Right lobe of liver (tissue), 6 donors: ENCODE data around the gene HYLS1. TPM values are rescaled to one million over a fixed set of nuclear protein-coding genes. Genes with fewer than 3 reads are reported as not detected.

Experiments
- ATAC-seq, 4 donors: fragments of 200-7000 bp; cut with Tn5 transposase; one replicate each; pipeline ENCODE4 v1.9.1; 2020; ENCODE audit warnings: mild to moderate bottlenecking in 4 of 4, moderate library complexity in 4 of 4
- DNase-seq, 3 donors: peaks; one replicate each; pipeline ENCODE4 v3.0.0-alpha.2; 2020
- H3K27ac ChIP-seq, 3 donors: fragments of 200-600 bp; one replicate each; pipeline ENCODE4 v1.8.0; 2022
- H3K27me3 ChIP-seq, 2 donors: fragments of 200-600 bp; one replicate each; pipeline ENCODE4 v1.8.0; 2022
- H3K36me3 ChIP-seq, 4 donors: fragments of 200-600 bp; sonication (generic) in 1 of 4; one replicate each; pipeline versions ENCODE4 v1.5.1 to v1.8.0; 2017 to 2022; ENCODE audit warnings: control low read depth in 1 of 4
- H3K4me1 ChIP-seq, 4 donors: fragments of 200-600 bp; sonication (generic) in 1 of 4; one replicate each; pipeline versions ENCODE4 v1.5.1 to v1.8.0; 2017 to 2022; ENCODE audit warnings: control low read depth in 1 of 4
- H3K4me3 ChIP-seq, 3 donors: fragments of 200-600 bp; one replicate each; pipeline ENCODE4 v1.8.0; 2022
- H3K9me3 ChIP-seq, 4 donors: fragments of 200-600 bp; sonication (generic) in 1 of 4; one replicate each; pipeline versions ENCODE4 v1.5.1 to v1.8.0; 2017 to 2022; ENCODE audit warnings: control low read depth in 1 of 4
- POLR2A ChIP-seq: fragments of 450-650 bp; IDR thresholded peaks from one replicate; pipeline ENCODE4 v1.6.1; 2017; ENCODE audit warnings: antibody characterized with exemption, mild to moderate bottlenecking
- WGBS: methylation state at CpG from one replicate; pipeline ENCODE4 v1.1.6; 2018; ENCODE audit warnings: low coverage, low lambda C conversion rate; ENCODE audit not compliant: insufficient coverage; ENCODE audit errors: missing lambda C conversion rate; 5-methylcytosine and 5-hydroxymethylcytosine counted together
- intact Hi-C, 2 donors: fragments of 100-400 bp; cut with DNase I; formaldehyde crosslinking; loops; one replicate each; pipeline versions ENCODE4 v1.11.2 to v1.14.1; 2022
- total RNA-seq, 6 experiments: library from RNA; depleted of rRNA in 2 of 6; stranded (reverse); fragments of >200 nt in 2 of 6; fragmentation: NEBNext Ultra II Directional in 3 of 6; extraction: Animal tissue kit (Norgen Biotek cat#: 25700) in 3 of 6; gene quantifications; one replicate each; pipeline versions ENCODE4 v1.1.0 to v1.2.4, GENCODE V29; 2016 to 2023
- TF ChIP-seq, protein P1 (sequence below), 4 donors: fragments of 200-600 bp in 3 of 4; fragments of 450-650 bp in 1 of 4; IDR thresholded peaks; one replicate each; pipeline versions ENCODE4 v1.5.1 to v1.8.0; 2016 to 2022; ENCODE audit warnings: antibody characterized with exemption in 4 of 4, mild to moderate bottlenecking in 2 of 4
- donor health status: DM: no; HTN: yes; CAD: no.
- donor health status: DM: no; HTN: no; CAD: no.
- donor health status: DM: no; HTN: no; CAD: no.
- donor health status: DM: no; HTN: yes; CAD: no.
- donor health status: DM: no; HTN: yes; CAD: no.

HYLS1 gene
- total RNA-seq, 6 experiments from 2014 or later: 1.7 to 3.5 (median 3.2) TPM

GRCh38 chr11:125874556-125875124 is 12.8 kb upstream of the HYLS1 start:
- intact Hi-C loops: no loop called here
- Histone ChIP-seq H3K4me1 (no peaks in the 10 kb centered on the region), H3K27me3 (no peaks in the 10 kb centered on the region), H3K4me3 (no peak overlapping the region), H3K27ac (no peak overlapping the region), H3K36me3 (no peaks in the 10 kb centered on the region), H3K9me3 (no peaks in the 10 kb centered on the region)
- 11% methylated on average over 8 of the region's 8 CpGs for WGBS
- peak; percentile 94 to 98 (median 96) for ATAC-seq
- DNase-seq: peak in 1 of 3 donors; percentile 59
- TF ChIP-seq, protein P1, sequence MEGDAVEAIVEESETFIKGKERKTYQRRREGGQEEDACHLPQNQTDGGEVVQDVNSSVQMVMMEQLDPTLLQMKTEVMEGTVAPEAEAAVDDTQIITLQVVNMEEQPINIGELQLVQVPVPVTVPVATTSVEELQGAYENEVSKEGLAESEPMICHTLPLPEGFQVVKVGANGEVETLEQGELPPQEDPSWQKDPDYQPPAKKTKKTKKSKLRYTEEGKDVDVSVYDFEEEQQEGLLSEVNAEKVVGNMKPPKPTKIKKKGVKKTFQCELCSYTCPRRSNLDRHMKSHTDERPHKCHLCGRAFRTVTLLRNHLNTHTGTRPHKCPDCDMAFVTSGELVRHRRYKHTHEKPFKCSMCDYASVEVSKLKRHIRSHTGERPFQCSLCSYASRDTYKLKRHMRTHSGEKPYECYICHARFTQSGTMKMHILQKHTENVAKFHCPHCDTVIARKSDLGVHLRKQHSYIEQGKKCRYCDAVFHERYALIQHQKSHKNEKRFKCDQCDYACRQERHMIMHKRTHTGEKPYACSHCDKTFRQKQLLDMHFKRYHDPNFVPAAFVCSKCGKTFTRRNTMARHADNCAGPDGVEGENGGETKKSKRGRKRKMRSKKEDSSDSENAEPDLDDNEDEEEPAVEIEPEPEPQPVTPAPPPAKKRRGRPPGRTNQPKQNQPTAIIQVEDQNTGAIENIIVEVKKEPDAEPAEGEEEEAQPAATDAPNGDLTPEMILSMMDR (IDR thresholded peaks at IDR 0.05): peak; percentile 67 to 81 (median 76)
- TF ChIP-seq POLR2A: no peak

DNA sequence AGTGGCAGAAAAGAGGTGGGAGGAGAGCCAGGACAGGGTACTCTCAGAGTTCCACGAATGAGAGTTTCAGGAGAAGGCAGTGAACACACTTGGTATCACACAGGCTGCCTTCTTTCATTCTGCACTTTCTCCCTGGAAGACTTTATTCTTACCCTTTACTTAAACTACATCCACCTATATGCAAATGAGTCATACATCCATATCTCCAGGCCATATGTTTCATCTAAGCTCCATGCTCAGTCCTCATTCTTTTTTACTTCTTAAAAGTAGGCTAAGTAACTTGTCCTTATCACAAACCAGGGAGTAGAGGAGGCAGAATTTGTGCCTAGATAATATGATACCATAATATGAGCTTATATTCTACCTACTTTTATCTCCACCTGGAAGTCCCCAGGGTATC is 6.2 kb upstream of the HYLS1 start:
- H3K27ac ChIP-seq: no peak overlapping the region
- no peaks in the 10 kb centered on the region for H3K9me3 ChIP-seq
- no peaks in the 10 kb centered on the region for H3K4me1 ChIP-seq
- H3K36me3 ChIP-seq: no peaks in the 10 kb centered on the region
- 38% methylated on average over 1 of the region's 1 CpG for WGBS
- no peaks in the 10 kb centered on the region for H3K27me3 ChIP-seq
- DNase-seq (no peak), ATAC-seq (no peak)
- TF ChIP-seq POLR2A: no peak
- TF ChIP-seq, protein P1 (IDR thresholded peaks at IDR 0.05): no peak
- H3K4me3 ChIP-seq: no peak overlapping the region
- intact Hi-C loops: no loop called here

DNA sequence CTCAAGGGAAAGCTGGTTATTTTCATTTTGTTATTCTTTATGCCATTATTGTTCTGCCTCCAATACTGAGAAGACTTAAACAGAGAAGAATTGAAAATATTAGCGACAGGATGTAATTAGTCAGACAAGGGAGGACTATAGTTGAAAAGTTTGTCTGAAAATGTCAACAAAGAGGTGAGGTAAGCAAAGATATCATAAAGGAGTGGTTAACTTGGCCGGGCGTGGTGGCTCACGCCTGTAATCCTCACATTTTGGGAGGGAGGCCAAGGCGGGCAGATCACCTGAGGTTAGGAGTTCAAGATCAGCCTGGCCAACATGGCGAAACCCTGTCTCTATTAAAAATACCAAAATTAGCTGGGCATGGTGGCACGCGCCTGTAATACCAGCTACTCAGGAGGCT is 4.1 kb upstream of the HYLS1 start:
- TF ChIP-seq, protein P1 (IDR thresholded peaks at IDR 0.05): no peak
- no peak for TF ChIP-seq POLR2A
- intact Hi-C loops: no loop called here

DNA sequence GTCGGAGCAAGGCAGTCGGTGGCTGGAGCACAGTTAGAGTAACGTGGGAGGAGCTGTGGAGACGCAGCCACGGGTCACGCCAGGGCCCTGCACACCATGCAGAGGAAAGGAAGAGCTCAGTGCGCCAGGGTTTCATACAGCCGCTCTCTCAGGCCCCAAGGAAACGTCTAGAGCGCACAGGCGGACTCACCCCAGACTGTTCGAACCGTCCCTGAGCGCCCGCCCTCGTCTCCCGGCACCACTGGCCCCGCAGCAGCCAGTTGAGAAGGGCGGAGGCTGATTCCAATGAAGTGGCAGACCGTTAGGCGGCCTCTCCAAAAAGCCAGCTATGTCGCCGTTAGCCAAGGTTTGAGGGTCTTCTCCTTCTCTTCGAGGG is 483 bp upstream of the HYLS1 start:
- intact Hi-C loops: no loop called here
- H3K36me3 ChIP-seq: no peaks in the 10 kb centered on the region
- H3K4me1 ChIP-seq: peaks cover 0 to 7% (median 2%) of the 10 kb centered on the region in 4 donors
- H3K27ac ChIP-seq: peak overlapping the region; percentile 17 to 91 (median 86)
- DNase-seq (peak in 2 of 3 donors; percentile 48 to 63), ATAC-seq (peak; percentile 4 to 15 (median 11))
- TF ChIP-seq POLR2A: no peak
- TF ChIP-seq, protein P1 (IDR thresholded peaks at IDR 0.05): no peak
- peak overlapping the region; percentile 64 to 87 (median 81) for H3K4me3 ChIP-seq
- WGBS: 33% methylated on average over 5 of the region's 24 CpGs
- H3K9me3 ChIP-seq: no peaks in the 10 kb centered on the region
- H3K27me3 ChIP-seq: no peaks in the 10 kb centered on the region

More for the DNA sequence above, 4.1 kb upstream of the HYLS1 start:
- no peaks in the 10 kb centered on the region for H3K4me1 ChIP-seq
- 71% methylated on average over 5 of the region's 8 CpGs for WGBS
- no peaks in the 10 kb centered on the region for H3K36me3 ChIP-seq
- no peaks in the 10 kb centered on the region for H3K9me3 ChIP-seq
- no peak overlapping the region for H3K27ac ChIP-seq
- no peak for DNase-seq
- H3K27me3 ChIP-seq: no peaks in the 10 kb centered on the region
- H3K4me3 ChIP-seq: no peak overlapping the region
- ATAC-seq: no peak
